GM23338 (cell line): ENCODE data around the gene RPL7A.
"Not testable (repeated sequence)": the region's sequence is repeated elsewhere in the genome, so short reads cannot be mapped to it uniquely, and the experiment has no call there.

Source experiments
- CREB1 ChIP-seq: fragments of 250-450 bp; sonication (Bioruptor Pico); IDR thresholded peaks from 2 replicates; pipeline ENCODE4 v1.5.0; 2020; ENCODE audit warnings: low read depth, mild to moderate bottlenecking, moderate library complexity
- CTCF ChIP-seq, 2 experiments: fragments of 200-600 bp in 1 of 2; sonication (generic) in 1 of 2; conservative IDR thresholded peaks; 2 replicates each; pipeline versions ENCODE4 v1.5.1 to v1.6.1; 2016 to 2017; ENCODE audit warnings: antibody characterized with exemption in 2 of 2, low read depth in 2 of 2, mild to moderate bottlenecking in 2 of 2, moderate library complexity in 1 of 2
- ETS1 ChIP-seq: IDR thresholded peaks from 2 replicates; pipeline ENCODE4 v1.6.1; 2016; ENCODE audit warnings: antibody characterized with exemption
- EZH2 ChIP-seq: fragments of 200-600 bp; sonication (generic); IDR thresholded peaks from one replicate; pipeline ENCODE4 v1.8.0; 2017; ENCODE audit warnings: antibody characterized with exemption, mild to moderate bottlenecking, low read depth; ENCODE audit not compliant: unreplicated experiment
- EZH2phosphoT487 ChIP-seq: fragments of 200-600 bp; sonication (generic); IDR thresholded peaks from one replicate; pipeline ENCODE4 v1.8.1; 2018; ENCODE audit warnings: antibody characterized with exemption; ENCODE audit not compliant: unreplicated experiment
- JUNB ChIP-seq: IDR thresholded peaks from one replicate; pipeline ENCODE4 v1.6.1; 2016; ENCODE audit warnings: antibody characterized with exemption; ENCODE audit not compliant: unreplicated experiment
- NANOG ChIP-seq: IDR thresholded peaks from 2 replicates; pipeline ENCODE4 v1.6.1; 2016; ENCODE audit warnings: antibody characterized with exemption, borderline replicate concordance
- POLR2AphosphoS5 ChIP-seq: IDR thresholded peaks from 2 replicates; pipeline ENCODE4 v1.6.1; 2016; ENCODE audit warnings: antibody characterized with exemption, low read depth
- REST ChIP-seq: IDR thresholded peaks from one replicate; pipeline ENCODE4 v1.6.1; 2018; ENCODE audit warnings: antibody characterized with exemption; ENCODE audit not compliant: unreplicated experiment
- STAT1 ChIP-seq: IDR thresholded peaks from one replicate; pipeline ENCODE4 v1.6.1; 2016; ENCODE audit warnings: antibody characterized with exemption; ENCODE audit not compliant: unreplicated experiment
- ZNF331 ChIP-seq: fragments of 250-450 bp; sonication (Bioruptor Pico); IDR thresholded peaks from 2 replicates; pipeline ENCODE4 v1.5.0; 2020; ENCODE audit warnings: low read depth, mild to moderate bottlenecking, moderate library complexity

- not testable (repeated sequence) for TF ChIP-seq CTCF (conservative IDR thresholded peaks at IDR 0.05; ENCODE audit: low read depth in 2 of 2); EZH2; POLR2AphosphoS5; CREB1 (CRISPR knock-in tag); EZH2phosphoT487; STAT1; REST; ETS1; JUNB; NANOG; ZNF331
Measured at GRCh38 chr9:133377280-133377679, 29.3 kb downstream of the RPL7A start.
